ENCODE results near the gene TMEM63B.
"Not testable (repeated sequence)": the region's sequence is repeated elsewhere in the genome, so short reads cannot be mapped to it uniquely, and the experiment has no call there.

Gene TMEM63B

DNA sequence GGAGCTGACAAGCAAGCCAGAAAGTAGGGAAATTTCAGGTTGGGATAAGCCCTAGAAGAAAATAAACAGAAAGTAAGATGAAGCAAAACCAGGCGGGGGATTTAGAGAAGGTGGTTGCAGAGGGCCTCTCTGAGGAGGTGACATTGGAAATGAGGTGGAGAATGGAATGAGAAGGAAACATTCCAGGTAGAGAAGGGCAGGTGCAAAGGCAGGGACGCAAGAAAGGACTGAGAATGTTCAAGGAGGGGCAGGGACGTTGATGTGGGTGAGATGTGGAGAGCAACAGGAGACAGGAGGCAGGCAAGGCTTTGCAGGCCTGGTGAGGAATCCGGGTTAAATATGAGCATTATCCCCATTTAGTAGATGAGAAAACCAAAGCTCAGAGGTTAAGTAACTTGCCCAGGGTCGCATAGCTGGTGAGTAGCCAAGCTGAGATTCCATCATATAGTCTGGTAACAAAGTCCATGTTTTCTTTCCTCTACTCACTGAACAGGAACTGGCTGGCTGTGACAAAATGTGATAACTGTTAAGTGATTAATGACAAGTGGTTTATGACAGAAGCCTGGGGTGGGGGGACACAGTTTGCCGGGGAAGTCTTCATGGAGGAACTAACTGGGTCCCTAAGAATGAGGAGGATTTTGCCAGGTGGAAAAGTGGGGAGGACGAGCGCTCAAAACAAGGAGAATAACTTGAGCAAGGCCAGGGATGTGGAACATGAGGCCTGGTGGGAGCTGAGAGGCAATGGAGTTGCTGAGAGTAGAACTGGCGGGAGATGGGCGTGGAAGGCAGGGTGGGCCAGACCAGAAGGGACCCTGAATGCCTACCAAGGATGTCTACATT is 32.7 kb upstream of the TMEM63B start:
- DNase-seq: no peak

DNA sequence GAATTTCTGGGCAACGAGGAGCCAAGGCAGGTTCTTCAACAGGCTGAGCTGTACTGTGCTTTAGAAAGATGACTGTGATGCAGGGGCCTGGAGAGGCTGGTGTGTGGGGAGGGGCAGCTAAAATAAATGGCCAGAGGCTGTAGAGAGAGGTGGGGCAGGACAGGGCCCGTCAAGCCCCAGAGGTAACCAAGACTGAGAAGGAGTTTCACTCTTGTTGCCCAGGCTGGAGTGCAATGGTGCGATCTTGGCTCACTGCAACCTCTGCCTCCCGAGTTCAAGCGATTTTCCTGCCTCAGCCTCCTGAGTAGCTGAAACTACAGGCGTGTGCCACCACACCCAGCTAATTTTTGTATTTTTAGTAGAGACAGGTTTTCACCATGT is 32.1 kb upstream of the TMEM63B start:
- DNase-seq: not testable (repeated sequence)

DNA sequence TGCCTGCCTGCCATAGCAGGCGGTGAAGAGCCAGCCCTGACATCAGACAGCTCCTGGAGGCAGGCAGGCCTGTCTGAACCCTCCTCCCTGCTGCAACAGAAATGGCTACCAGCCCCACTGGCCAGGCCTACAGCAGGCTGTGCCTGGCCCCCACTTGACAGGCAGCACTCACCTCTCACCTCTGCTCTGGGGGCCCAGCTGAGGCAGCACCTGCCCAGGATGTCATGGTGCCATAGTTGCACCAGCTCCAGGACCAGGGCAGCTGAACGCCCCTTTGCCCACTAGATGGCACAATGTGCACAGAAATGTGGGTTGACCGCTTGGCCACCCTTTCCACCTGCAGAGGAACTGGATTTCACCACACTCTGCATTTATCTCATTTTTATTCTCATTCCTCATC is 30.7 kb upstream of the TMEM63B start:
- DNase-seq: peak; percentile 50

DNA sequence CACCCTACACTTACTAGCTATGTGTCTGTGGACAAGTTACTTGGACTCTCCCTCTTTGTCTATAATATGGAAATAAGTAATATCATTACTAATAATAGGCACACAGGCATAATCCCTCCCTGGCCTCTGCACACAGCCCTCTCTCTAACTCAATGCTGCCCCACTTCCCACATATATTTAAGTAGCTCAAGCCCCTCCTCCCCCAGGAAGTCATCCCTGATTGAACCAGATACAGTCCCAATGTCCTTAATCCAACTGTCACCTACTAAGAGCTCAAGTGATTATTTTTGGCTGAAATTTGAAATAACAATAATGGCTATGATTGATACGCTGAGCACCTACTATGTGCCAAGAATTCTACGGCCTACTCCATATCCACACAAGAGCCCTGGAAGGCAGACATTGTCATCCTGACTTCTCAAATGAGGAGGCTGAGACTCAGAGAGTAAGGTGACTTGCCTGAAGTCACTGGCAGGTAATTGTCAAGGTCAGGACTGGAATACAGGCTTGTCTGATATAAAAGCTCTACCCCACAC is 29.5 kb upstream of the TMEM63B start:
- DNase-seq: no peak

DNA sequence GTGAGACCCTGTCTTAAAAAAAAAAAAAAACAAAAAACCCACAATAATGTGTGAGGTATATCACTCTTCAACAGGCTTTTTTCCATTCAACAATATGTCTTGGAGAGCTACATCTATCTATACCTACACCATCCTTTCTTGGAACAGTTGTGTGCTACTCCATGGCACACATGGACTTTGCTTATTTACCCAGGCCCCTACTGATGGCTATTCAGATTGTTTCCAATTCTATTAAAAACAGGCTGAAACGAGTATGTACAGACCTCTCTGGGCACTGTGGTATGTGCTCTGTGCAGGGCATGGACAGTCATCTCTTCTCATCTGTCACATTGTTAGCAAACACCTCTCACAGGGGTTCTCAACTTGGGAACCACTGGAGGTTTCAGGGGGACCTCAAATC is 28.2 kb upstream of the TMEM63B start:
- DNase-seq: no peak

DNA sequence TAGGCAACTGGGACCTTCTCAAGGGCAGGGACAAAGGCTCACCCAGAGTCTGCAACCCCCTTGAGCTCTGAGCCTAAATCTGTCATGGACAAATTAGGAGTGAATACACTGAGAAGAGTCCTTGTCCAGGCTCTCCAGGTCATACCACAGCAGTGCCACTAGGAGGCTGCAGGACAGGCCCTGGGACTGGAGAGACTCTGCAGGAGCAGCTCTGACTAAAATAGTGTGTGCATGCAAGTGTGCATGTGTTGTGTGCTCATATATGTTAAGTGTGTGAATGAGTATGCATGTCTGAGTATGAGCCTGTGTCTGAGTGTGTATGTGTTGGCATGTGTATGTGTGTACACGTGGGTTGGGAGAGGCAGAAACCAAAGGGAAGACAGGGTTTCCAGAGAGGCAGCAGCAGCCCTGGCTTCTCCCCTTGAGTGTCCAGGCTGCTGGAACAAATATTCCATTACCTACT is 27.2 kb upstream of the TMEM63B start:
- DNase-seq: no peak

DNA sequence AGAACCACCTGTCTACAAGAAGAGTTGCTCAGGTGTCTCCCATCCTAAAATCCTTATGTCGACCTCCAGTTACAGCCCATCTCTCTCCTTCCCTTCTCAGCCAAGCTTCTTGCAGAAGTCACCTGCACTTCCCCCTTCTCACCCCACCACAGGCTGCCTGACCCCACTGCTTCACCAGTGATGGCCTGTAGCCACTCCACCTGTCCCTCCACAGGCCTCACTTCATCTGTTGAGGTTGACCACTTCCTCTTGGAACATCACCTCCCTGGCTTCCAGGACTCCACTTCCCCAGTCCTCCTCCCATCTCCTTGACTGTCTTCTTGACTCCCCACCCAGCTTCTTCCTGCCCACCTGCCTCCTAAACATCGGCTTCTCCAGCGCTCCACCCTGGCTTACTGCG is 25.5 kb upstream of the TMEM63B start:
- DNase-seq: no peak

DNA sequence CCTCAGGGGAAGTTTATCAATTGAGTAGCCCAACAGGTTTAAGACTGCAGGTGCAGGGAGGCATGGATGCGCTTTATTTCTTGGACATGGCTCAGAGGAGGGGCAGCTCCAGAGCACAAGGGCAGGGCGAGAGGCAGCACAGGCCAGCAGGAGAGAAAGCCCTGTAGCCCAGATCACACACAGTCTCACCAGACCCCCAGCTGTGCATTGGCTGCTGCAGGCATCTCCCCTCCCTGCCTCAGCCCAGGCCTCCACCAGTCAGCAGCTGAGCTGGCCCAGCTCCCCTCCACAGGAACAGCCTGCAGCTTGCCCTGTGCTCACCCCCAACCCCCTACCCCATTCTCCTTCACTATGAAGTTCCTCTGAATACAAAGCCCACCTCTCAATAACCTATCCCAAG is 24.8 kb upstream of the TMEM63B start:
- no peak for DNase-seq

DNA sequence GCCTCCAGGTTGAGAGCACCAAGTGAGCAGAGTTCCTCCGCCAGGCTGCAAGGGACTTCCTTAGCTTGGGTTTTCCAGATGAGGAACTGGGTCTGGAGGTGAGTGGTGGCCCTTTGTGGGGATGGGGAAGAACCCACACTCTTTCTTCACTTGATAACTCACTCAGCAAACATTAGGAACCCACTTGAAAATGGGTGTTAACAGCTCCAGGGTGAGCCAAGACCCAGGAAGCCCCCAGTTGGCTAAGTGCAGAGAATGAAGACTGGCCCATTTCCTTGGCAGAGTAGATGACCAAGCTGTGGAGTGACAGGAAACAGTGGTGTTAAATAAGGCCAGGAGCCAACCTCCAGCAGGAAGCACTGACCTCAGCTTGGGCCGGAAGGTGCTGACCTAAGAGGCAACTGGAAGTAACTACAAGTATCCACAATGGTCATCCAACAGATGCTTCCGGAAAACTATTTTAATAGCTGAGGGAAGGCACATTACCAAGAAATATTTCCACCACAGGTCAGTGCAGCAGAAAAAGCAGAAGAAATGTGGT is 22.8 kb upstream of the TMEM63B start:
- no peak for DNase-seq

DNA sequence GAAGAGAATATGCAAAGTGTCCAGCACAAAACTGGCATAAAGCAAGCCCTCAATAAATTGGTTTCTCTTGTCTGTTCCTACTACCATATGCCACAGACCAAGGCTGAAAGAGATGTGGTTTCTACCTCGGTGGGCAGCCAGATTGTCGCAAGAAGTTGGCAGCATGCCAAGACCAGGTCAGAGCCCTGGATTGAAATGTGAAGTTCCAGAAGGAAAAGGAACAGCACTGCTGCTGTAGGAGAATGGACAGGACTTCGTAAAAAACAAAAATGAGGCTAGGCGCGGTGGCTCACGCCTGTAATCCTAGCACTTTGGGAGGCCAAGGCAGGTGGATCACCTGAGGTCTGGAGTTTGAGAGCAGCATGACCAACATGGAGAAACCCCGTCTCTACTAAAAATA is 22.2 kb upstream of the TMEM63B start:
- DNase-seq: no peak

DNA sequence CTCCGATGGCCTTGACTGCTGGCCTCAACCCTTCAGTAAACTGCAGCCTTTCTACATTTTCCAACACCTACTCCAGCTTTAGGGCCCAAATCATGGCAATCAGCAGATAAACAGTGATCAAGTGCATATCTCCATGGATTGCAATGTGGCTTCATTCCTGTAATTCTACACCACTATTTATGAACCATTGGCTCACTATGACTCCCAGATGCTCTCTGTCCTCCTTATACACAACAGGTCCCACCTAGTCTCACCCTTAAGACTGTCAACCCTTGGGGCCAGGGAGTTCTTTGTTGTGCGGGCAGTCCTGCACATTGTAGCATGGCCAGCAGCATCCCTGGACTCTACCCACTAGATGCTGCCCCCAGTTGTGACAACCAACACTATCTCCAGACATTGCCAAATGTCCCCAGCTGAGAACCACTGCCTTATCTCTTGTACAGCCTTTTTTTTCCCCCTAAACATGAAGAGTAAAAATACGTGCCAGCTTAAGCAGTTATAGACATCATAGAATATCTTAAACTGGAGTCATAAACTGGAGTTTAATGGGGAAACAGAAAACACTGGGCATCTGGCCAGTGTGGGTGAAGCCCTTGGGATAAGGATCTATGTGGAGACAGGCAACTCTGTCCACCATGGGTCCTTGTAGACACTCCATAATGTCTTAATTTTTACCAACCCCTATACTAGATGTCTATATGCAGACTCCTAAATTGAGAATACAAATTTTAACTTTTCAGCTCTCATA is 21.2 kb upstream of the TMEM63B start:
- no peak for DNase-seq

DNA sequence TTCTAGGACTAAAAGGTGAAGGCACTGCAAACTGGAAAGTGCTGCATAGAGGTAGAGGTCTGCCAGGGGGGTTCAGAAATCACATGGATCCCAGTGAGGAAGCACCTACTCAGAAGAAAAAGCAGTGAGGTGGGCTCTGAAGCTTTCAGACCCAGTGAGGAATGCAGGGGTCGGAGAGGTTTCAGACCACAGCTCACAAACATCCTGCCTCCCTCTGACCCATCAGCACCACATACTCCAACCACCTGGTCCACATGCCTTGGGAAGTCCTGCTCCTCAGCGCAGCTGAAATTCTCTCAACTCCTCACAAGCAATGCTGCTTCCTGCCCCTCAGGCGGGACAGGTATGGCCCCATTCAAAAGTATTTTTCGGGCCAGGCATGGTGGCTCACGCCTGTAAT is 20.3 kb upstream of the TMEM63B start:
- no peak for DNase-seq

DNA sequence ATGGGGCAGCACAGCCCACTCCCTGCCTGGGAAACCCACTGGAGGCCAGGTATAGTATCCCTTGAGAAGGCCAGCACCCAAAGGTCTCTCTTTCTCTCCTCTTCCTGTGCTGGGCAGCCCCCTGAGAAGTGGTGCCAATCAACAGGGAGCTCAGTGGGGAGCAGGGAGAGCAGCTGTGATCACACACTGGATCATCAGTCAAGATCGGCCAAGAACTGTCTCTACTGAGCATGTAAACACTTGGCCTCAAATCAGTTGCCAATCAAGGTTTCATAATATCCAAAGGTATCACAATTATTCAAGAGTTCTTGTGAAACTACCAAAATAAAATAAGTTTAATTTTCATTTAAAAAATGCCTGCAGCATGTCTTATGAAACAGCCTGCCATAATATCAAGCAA is 18.9 kb upstream of the TMEM63B start:
- DNase-seq: no peak

DNA sequence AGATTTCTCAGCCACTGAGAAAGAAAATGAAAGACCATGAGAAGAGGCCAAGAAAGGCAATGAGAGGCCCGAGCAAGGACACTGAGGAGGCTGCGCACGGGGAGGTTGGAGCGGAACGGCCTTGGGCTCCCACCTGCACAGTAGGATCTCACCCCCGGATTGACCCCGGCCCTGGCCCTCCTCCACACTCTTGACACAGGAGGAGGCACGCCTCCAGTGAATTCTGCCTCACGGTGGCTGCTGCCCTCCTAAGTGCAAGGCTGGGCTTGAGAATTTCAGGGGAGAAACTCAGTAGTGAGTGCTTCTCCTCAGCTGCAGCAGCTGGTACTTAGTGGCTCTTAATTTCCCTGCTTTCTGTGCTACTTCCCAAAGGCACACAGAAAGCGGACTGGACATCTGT is 18.1 kb upstream of the TMEM63B start:
- no peak for DNase-seq

DNA sequence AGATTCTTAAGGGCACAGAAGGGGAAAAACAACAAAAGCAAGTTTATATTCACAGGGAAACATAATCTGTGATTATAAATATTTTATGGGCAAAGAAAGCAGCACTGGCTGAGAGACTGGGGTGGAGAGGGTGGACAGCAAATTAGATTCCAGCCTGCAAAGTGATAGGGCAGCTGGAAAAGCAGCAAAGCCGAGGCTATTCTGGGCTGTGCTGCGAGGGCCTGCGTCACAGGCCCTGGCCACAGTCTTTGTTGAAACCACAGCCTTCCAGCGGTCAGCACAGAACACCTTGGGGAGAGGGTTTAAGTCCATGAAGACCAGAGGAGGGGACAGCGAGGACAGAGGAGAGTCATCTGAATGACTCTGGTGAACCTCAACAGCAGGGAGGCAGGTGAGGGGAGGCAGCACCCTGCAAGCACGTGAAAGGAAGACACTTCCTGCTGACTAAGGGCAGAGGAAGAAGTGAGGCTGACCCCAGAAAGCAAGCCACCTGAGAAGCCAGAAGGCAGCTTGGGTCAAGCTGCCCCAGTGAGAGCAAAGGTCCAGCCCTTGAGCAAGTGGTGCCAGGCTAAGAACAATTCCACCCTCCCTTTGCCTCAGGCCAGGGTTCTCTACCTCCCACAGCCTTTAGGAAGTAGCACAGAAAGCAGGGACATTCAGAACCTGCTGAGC is 17.2 kb upstream of the TMEM63B start:
- DNase-seq: no peak

DNA sequence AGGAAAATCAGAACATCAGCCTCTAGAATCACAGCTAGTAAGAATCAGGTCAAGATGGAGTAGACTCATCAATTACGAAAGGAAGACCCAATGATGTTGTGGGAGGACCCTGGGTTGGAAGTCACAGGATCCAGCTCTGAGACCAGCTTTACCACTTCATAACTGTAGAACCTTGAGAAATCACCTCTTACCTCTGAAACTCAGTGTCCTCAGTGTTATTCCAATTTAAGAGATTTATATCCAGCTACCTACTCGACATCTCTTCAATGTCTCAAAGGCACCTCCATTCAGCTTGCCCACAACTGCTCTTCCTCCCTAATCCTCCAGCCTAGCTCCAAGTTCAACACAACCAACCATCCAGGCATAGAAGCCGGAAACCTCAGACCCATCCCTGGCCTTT is 16.4 kb upstream of the TMEM63B start:
- no peak for DNase-seq

DNA sequence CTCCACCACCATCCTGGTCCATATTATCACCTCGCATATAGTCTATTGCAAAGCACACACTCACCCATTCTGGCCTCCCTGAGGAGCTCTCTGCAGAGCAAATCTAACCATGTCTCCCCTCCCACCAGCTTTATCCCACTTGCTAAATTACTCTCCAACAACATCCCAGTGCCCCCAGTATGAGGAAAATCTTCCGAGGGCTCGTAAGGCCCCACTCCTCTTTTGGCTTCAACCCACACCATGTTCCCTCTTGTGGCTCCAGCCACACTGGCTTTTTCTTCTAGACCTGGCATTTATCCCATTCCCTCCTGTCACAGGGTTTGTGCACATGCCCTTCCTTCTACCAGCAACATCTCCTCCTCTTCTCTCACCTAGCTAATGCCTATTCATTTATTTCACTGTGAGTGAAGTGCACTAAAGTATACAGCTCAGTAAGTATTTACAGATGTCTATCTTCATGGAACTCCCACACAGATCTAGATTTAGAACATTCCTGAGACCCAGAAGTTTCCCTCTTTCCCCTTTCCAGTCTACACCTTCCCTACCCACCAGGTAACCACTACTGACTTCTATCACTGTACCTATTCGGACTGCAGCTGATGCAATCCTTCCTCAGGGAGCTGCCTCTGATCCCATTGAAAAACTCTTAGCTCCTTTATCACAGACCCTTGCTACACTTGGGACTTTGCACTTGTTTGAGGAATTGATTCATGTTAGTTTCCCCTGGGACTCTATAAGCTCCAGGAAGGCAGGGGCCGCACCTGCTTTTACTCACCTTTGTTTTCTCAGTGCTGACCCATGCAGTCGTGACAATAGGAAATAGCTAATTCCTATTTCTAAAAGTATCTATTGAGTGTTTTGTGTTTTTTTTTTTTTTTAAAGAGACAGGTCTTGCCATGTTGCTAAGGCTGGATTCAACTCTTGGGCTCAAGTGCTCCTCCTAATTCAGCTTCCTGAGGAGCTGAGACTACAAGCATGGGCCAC is 15.6 kb upstream of the TMEM63B start:
- DNase-seq: no peak

DNA sequence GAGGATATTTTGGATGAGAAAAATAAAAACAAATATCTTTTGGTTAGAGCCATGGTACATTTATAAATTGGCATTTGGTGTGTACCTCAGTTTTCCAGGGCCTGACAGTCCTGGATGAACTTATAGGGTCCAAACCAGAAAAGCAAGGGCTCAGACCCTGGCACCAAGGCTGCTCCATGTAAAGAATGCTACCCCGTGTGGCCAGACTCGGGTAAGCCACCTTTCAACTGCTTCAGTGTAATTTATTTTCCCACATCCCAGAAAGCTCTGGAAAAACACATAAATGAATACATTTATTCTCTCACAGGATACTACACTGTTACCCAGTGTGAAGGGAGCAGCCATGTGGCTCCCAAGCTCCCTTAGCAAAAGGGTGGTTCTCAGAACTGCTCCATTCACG is 13.9 kb upstream of the TMEM63B start:
- no peak for DNase-seq

DNA sequence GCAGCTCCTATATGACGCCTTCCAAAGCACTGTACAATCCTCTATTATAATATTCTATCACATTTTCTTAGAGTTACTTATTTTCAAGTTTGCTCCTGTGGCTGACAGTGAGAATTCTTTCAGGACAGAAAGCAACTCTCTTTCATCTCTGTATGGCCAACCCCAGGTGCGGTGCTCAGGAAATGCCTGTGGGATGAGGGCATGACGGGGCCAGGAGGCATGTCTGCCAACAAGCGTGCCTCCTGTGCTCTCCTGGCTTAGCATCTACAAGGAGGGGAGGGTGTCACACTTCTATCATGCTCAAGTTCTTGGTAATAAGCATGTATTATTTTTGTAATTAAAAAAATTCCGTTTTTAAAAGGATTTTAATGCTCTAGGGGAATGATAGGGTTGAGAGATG is 11.5 kb upstream of the TMEM63B start:
- no peak for DNase-seq

DNA sequence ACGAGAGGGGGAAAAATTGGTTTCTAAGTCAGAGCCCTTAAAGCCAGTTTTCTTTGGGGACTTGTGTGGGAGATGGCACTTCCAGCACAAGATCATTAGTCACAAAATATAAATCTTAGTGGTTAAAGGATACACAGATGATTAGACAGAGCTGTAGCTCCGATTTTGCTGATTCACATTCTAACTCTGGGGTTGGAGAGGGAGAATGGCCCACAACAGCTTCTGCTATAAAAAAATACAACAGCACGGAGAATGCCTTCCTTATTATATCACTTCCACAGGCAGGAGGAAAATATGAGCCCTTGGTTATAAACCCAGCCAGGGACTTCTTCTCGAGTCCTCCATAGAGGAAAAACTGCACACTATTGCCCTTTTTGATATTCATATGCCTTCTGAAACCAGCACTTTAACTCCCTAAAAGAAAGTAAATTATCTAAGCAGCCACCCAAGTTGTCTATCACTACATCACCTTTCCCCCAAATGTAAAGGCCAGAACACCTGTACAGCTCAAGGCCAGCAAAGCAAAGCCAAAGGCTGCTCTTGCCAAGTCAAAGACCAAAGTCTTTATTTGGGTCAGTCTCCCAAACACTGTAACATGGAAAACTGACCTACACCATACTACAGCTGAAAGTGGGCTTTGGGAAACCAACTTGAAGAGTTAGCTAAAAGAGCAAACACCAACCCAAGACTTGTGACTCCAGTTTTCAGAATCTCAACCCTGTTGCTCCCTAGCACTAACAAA is 10.5 kb upstream of the TMEM63B start:
- no peak for DNase-seq

DNA sequence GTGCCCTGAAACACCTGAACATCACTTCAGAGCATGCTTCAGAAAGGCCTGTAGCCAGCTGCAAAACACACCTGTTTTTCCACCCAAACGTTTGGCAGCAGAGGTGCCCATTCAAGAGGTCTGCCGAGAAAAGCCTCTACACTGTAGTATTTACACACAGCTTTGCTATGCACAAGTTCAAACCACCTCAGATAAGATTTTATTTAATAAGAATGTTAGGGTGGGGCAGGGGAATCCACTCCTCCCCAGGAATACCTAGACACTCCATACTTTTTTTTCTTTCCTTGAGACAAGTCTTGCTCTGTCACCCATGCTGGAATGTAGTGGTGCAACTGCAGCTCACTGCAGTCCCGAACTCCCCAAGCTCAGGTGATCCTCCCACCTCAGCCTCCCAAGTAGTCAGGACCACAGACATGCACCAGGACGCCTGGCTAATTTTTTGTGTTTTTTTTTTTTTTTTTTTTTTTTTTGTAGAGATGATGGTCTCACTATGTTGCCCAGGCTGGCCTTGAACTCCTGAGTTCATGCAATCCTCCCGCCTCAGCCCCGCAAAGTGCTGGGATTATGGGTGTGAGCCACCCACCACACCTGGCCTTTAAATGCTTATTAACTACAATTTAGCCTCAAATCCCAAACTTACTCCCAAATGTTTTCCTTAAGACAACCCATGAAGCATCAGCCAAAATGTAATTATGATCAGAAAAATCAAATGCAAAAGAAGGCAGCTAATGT is 9.8 kb upstream of the TMEM63B start:
- no peak for DNase-seq

Measured in NCI-H1092 treated with DMSO at 0.1 percent for 48 hours (cell line).